GM19324 (cell line): ENCODE measurements around the gene KLHL5.
"Not testable (repeated sequence)": the region's sequence is repeated elsewhere in the genome, so short reads cannot be mapped to it uniquely, and the experiment has no call there.

Experiments
- ATAC-seq: cut with Tn5 transposase; IDR thresholded peaks from one replicate; pipeline ENCODE4 v1.9.1; 2021; ENCODE audit warnings: mild to moderate bottlenecking, moderate library complexity; ENCODE audit not compliant: unreplicated experiment, low FRiP score

The KLHL5 gene, protein sequence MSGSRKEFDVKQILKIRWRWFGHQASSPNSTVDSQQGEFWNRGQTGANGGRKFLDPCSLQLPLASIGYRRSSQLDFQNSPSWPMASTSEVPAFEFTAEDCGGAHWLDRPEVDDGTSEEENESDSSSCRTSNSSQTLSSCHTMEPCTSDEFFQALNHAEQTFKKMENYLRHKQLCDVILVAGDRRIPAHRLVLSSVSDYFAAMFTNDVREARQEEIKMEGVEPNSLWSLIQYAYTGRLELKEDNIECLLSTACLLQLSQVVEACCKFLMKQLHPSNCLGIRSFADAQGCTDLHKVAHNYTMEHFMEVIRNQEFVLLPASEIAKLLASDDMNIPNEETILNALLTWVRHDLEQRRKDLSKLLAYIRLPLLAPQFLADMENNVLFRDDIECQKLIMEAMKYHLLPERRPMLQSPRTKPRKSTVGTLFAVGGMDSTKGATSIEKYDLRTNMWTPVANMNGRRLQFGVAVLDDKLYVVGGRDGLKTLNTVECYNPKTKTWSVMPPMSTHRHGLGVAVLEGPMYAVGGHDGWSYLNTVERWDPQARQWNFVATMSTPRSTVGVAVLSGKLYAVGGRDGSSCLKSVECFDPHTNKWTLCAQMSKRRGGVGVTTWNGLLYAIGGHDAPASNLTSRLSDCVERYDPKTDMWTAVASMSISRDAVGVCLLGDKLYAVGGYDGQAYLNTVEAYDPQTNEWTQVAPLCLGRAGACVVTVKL

DNA sequence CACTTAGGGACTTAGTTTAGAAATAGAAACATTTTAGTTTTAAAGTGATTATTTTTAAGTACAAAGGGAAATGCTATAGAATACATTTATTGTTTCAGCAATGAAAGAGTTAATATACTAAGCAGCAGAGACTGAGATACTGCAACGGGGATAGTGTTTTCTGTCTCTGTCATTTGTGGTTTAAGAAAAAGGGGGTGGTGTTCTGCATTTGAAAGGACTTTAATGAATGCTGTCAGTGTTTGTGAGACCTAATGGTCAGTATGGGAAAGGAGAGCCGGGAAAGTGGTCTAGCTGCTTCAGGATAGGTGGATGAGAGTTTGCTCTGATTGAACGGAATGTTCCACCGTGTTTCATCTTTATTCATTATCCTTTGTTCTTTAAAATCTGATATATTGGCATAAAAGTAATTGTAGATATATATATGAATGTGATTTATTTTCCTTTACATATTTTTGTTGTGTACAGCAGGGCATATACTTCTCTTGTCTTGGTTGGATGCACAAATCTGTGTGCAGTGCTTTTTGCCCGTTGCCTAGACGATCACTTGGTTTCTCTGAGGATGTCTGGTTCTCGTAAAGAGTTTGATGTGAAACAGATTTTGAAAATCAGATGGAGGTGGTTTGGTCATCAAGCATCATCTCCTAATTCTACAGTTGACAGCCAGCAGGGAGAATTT, at the start of gene KLHL5:
Gene KLHL5, plus strand, starts transcription at position 139 of the 676 bp plus-strand sequence. Its CDS starts 421 bp downstream, at position 560.
- ATAC-seq = no peak

GRCh38 chr4:39014028-39014427, 48.0 kb upstream of the KLHL5 start:
- no peak for ATAC-seq

- no peak for ATAC-seq
These were observed 41.9 kb upstream of the KLHL5 start for GRCh38 chr4:39020130-39020529.

- ATAC-seq = no peak
These were observed 40.4 kb upstream of the KLHL5 start for GRCh38 chr4:39021631-39022030.

DNA sequence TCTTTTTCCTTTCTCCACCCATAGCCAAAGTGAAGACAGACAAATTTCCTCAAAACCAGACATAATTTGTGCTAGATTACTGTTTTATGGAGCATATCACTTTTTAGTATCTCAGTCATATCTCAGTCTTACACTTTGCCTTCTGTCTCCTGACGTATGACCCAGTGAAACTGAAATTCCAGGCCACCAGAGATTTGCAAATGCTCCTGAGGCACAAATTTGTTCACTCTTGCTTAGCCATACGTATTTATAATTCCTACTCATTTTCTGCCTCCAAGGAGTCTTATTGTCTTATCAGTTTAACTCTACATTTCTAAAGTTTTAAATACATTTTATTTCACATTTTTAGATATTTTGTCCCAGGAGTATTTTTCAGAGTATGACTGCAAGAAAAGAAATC, 39.8 kb upstream of the KLHL5 start:
- no peak for ATAC-seq

DNA sequence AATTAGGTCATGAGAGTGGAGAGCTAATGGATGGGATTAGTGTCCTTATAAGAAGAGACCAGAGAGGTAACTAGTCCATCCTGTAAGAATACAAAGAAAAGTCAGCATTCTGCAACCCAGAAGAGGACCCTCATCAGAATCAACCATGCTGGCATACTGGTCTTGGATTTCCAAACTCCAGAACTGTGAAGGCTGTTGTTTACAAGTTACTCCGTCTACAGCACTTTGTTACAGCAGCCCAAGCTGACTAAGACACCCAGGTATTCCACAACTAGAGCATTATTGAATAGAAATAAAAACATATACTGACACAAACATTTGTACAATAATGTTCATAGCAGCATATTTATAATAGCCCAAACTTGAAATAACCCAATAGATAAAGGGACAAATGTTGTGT, 39.0 kb upstream of the KLHL5 start:
- ATAC-seq = no peak

DNA sequence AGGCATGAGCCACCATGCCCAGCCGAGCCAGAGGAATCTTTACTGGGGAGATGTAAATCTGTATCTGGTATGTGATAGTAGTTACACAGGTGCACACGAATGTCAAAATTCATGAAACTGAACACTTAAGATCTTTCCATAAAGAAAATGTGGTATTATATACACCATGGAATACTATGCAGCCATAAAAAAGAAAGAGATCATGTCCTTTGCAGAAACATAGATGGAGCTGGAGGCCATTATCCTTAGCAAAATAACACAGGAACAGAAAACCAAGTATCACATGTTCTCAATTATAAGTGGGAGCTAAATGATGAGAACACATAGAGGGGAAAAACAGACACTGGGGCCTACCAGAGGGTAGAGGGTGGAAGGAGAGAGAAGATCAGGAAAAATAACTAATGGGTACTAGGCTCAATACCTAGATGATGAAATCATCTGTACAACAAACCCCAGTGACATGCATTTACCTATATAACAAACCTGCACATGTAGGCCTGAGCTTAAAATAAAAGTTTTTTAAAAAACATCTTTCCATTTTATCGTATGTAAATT, 37.6 kb upstream of the KLHL5 start:
- ATAC-seq = no peak

GRCh38 chr4:39025552-39026085, 36.4 kb upstream of the KLHL5 start:
- ATAC-seq = no peak

- no peak for ATAC-seq
These were observed 35.9 kb upstream of the KLHL5 start for GRCh38 chr4:39026096-39026495.

GRCh38 chr4:39029752-39030694, 32.0 kb upstream of the KLHL5 start:
- peak; percentile 49 for ATAC-seq

GRCh38 chr4:39030725-39031124, 31.3 kb upstream of the KLHL5 start:
- ATAC-seq = peak; percentile 5

DNA sequence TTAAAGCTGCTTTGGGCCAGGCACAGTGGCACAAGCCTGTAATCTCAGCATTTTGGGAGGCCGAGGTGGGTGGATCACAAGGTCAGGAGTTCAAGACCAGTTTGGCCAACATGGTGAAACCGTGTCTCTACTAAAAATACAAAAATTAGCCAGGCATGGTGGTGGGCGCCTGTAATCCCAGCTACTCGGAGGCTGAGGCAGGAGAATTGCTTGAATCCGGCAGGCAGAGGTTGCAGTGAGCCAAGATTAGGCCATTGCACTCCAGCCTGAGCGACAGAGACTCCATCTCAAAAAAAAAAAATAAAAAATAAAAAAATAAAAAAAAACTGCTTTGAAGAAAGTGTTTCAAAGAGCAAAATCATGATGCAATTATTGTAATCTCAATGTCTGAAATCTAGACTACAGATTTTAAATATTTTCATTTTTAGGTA, 30.4 kb upstream of the KLHL5 start:
- not testable (repeated sequence) for ATAC-seq

DNA sequence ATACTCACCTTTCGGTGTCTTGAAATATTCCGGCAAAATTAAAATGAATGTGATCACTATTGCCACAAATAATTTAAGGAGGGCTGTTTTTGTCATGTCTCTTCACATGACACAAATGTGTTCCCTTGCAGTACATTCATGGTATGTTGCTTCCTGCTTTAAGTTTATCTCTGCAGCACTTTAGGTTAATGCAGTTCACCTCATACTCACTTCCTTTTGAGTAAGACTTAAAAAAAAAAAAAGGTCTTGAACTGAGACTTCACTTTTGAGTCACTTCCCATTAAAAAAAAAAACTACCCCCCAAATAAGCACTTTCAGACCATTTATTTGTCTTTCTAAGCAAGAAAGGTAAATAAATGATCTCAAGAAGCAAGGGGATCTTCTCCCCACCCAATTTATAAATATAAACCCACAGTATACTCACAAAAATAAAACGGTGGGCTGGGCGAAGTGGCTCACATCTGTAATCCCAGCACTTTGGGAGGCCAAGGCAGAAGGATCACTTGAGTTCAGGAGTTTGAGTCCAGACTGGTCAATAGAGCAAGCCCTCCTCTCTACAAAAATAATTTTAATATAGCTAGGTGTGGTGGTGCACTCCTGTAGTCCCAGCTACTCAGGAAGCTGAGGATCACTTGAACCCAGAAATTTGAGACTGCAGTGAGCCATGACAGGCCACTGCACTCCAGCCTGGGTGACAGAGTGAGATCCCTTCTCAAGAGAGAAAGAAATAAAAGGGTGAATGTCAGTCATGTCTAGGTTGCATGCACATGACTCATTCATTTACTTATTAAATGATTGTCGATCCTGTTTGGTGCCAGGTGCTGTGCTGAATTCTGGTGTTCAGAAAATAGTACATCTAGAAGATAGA, 29.6 kb upstream of the KLHL5 start, which contains the start of gene TMEM156:
Gene TMEM156, minus strand, starts transcription at position 192 of the 868 bp plus-strand sequence. Its CDS starts 96 bp downstream, at position 96.
- ATAC-seq = peak; percentile 41

GRCh38 chr4:39036172-39036571, 25.9 kb upstream of the KLHL5 start:
- no peak for ATAC-seq

DNA sequence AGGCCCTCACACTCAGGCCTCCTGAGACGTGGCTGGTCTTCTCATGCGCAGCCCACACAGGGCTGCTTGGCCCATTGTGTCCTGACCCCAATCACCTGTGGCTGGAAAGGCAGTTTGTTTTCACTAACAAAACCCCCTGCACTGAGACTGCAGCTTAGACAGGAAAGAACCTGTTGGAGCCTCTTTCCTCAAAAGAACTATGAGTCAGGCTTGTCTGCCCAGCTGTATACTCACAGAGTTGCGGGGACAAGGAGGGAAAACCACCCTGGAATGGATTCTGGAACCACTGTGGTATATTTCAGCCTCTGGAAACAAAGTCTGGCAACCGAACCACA, 24.6 kb upstream of the KLHL5 start:
- no peak for ATAC-seq

GRCh38 chr4:39037941-39038340, 24.1 kb upstream of the KLHL5 start:
- no peak for ATAC-seq

DNA sequence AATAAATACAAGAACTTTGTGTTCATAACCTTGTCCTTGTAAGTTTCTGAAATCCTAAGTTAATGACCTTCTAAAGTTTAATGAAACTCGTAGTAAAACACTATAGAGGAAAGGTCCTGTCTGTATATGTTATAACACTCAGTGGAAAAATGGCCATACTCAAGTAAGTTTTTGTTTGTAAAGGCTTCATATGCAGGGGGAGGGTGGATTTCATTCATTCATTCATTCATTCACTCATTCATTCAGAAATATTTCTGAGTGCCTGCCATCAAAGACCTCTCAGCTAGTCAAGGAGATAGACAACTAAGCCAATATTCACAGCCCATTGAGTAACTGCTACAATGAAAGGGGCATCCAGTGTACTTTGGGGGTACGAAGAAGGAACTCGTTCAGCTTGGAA, 22.9 kb upstream of the KLHL5 start:
- no peak for ATAC-seq

- no peak for ATAC-seq
These were observed 19.7 kb upstream of the KLHL5 start for GRCh38 chr4:39042366-39042765.
